Activated CD4-positive, alpha-beta T cell treated with anti-CD3 and anti-CD28 coated beads, Interleukin-2, amount 50 U/mL, for 16 hours (primary cell): Measurements from ENCODE around the gene SEMA4D.
A peak's percentile ranks its signal among the peaks of the same experiment; 100 is the strongest.

Experiments
- DNase-seq: peaks from one replicate; pipeline ENCODE4 v3.0.0-alpha.2; 2020

The SEMA4D gene, protein sequence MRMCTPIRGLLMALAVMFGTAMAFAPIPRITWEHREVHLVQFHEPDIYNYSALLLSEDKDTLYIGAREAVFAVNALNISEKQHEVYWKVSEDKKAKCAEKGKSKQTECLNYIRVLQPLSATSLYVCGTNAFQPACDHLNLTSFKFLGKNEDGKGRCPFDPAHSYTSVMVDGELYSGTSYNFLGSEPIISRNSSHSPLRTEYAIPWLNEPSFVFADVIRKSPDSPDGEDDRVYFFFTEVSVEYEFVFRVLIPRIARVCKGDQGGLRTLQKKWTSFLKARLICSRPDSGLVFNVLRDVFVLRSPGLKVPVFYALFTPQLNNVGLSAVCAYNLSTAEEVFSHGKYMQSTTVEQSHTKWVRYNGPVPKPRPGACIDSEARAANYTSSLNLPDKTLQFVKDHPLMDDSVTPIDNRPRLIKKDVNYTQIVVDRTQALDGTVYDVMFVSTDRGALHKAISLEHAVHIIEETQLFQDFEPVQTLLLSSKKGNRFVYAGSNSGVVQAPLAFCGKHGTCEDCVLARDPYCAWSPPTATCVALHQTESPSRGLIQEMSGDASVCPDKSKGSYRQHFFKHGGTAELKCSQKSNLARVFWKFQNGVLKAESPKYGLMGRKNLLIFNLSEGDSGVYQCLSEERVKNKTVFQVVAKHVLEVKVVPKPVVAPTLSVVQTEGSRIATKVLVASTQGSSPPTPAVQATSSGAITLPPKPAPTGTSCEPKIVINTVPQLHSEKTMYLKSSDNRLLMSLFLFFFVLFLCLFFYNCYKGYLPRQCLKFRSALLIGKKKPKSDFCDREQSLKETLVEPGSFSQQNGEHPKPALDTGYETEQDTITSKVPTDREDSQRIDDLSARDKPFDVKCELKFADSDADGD

DNA sequence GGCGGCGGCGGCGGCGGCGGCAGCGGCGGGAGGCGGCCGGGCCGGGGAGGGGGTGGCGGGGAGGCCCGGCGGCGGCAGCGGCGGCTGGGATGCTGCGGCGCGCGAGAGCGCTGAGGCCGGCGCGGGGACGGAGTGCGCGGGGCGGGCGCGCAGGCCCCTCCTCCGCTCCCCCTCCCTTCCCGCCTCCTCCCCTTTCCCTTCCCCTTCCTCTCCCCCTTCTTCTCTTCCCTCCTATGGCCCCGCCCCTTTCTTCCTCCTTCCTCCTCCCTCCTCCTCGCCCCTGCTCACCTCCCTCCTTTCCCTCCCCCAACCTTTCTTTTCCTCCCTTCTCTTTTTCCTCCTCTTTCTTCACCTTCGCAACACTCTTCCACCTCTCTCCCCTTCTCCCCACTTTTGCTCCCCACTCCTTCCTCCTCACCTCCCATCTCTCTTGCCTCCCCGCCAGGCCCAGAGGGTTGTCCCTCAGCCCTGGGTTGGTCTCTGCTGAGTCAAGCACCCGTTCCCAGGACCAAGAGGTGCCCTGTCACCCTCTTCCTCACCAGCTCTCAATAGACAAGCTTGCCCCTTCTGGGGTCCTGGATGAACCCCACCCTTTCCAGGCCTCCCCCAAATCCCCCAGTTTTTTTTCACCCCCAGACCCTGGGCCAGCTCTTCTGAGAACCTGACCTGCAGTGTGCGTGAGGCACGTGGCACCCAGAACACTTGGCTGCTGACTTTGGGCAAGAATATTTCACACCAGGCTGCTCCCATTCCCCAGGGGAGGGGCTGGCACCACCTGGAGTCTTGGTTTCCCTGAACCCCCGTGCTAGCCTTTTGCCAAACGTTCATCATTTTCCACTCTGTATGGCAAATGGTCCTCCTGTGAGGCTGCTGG is at the start of gene SEMA4D:
Gene SEMA4D (minus strand): TSS at position 136 of the 874 bp plus-strand sequence. CDS start 92,657 bp downstream, outside the sequence.
- DNase-seq: peak; percentile 89

- DNase-seq: no peak
Observed at GRCh38 chr9:89547000-89547399, 49.1 kb upstream of the SEMA4D start.

DNA sequence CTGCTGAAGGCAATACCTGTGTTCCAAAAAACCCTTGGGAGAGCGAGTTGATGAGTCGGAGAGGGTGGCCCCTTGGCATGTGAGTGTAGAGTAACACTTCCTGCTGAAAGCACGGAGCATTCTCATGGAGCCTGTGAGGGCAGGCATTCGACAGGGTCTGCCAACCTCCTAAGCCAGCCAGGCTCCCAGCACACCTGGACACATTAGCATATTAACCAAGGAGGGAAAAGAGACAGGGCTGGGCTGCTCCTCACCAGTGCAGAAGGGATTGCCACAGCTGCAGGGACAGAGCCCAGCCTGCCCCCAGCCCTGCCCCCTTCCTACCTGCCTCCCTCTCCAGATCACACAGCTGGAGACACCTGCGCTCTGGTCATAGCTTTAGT is 46.4 kb upstream of the SEMA4D start:
- no peak for DNase-seq

DNA sequence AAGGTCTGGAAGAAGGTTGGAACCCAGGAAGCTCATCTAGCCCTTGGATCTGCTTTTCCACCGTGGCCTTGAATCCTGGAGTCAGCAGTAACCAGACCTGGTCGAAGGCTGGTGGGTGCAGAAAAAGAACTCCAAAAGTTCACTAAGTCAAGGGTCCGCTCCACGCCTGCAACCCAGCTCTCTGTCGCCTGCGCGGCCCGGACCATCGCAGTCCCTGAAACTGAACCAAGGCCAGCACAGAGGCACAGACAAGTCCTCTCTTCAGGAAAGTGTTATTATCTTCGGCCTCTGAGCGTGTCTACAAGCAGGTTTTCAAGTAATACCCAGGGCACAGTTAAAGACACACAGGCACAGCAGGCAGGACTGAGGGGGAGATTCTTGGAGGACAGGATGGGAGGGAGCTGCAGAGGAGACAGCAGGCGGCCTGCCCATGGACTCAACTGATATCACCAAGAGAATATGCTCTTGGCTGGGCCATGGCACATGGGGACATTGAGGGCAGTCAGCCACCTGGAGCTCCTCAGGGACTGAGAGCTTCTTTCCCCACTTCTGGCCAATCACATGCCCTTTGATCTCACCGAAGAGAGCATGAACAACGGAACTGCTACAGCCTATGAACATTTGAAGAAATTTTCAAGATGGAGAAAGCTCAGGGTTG is 45.8 kb upstream of the SEMA4D start:
- DNase-seq: no peak

GRCh38 chr9:89543111-89543510 is 45.2 kb upstream of the SEMA4D start:
- DNase-seq: no peak

DNA sequence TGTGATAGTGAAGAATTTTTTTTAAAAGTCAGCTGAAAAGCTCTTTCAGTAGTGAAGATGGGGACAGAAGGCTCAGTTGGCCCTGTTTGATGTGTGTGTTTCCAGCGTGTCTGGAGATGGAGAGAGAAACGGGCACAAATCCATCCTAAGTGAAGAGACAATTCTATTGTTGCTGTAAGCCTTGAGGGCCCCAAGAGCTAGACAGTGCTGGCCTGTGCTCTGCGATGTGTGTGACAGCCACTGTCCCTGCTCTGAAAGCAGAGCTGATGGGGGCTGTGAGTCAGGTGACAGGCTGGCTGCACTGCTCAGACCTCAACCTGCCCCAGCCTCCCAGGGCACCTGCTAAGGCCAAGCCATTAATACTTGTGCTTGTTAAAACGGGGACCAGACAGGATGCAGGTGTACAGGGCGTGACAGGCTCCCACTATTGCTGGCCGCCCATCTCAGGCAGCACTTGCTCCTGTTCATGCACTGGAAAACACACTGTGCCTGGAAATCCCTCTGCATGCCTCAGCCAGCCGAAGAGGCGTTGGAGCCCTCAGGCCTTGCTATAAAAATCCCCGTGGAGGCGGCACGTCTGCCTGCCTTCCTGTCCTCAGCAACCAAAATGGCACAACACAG is 44.6 kb upstream of the SEMA4D start:
- no peak for DNase-seq

DNA sequence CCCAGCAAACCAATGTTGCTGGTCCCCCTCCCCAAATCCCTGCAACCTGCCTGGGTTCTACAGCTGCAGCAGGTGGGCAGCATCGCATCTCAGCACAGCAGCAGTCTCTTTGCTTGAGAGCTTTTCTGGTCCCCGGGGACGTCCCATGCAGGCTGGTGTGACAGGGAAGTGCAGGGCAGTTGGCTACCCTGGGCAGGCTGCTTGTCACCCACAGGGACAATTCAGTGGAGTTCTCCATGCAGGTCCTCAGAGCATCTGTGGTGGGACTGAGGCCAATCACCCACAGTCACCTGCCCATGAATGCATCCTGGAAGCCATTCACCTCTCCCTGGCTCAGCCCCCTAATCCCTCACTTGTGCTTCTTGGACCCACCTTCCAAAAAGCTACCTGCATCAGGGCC is 43.9 kb upstream of the SEMA4D start:
- DNase-seq: no peak

- no peak for DNase-seq
Observed at GRCh38 chr9:89539374-89539773, 41.5 kb upstream of the SEMA4D start.

- no peak for DNase-seq
Observed at GRCh38 chr9:89538871-89539270, 41.0 kb upstream of the SEMA4D start.

- no peak for DNase-seq
Observed at GRCh38 chr9:89537166-89537565, 39.3 kb upstream of the SEMA4D start.

- DNase-seq: peak; percentile 53
Observed at GRCh38 chr9:89536600-89536999, 38.7 kb upstream of the SEMA4D start.

DNA sequence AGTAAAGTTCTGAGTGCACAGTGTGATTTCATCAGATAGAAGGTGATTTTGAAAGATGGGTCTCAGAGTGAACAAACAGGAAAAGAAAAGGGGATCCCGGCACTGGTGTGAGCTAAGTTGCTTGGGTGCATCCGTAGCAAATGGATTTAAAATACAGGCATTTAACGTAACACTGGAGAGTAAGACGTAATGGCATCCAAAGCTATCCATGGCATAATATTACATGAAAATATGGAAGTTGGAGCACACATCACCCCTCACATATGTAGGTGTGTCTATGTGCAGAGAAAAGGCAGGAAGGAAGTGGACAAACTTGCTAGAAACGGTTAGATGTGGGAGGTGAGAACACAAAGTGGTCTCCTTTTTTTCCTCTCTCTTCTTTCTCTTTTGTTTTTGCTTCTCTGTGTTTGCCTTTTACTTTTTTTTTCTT is 38.2 kb upstream of the SEMA4D start:
- peak; percentile 83 for DNase-seq

- no peak for DNase-seq
Observed at GRCh38 chr9:89535461-89535860, 37.5 kb upstream of the SEMA4D start.

GRCh38 chr9:89534515-89535287 is 36.8 kb upstream of the SEMA4D start:
- no peak for DNase-seq

- no peak for DNase-seq
Observed at GRCh38 chr9:89533411-89534095, 35.6 kb upstream of the SEMA4D start.

- DNase-seq: no peak
Observed at GRCh38 chr9:89532944-89533343, 35.0 kb upstream of the SEMA4D start.

GRCh38 chr9:89532478-89532877 is 34.6 kb upstream of the SEMA4D start:
- DNase-seq: peak; percentile 39

- DNase-seq: no peak
Observed at GRCh38 chr9:89531766-89532165, 33.9 kb upstream of the SEMA4D start.

GRCh38 chr9:89530726-89531125 is 32.8 kb upstream of the SEMA4D start:
- DNase-seq: no peak

DNA sequence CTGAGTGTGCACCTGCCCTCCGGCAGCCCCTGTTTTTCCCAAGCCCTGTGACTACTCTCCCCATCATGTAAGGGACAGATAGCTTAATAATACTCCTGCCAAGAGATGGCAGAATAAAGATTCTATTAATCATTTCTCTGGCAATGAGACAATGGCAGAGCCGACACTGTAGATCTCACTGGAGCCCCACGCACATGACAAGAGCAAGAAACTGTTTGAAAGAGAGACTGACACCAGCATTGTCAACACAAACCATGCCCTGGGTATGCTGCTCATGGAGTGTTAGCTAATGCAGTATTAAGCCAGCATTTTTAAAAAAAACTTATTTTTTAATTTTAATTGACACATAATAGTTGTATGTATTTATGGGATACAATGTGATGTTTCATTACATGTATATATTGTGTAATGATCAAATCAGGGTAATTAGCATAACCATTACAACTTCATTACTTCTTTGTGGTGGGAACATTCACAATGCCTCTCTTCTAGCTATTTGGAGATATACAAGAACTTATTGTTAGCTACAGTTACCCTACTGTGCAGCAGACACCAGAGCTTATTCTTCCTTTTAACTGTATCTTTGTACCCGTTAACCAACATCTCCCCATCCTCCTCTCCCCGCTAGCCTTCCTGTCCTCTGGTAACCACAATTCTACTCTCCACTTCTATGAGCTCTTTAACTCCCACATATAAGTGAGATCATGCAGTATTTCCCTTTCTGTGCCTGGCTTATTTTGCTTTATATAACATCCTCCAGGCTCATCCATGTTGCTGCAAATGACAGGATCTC is 31.5 kb upstream of the SEMA4D start:
- DNase-seq: peak; percentile 23
